ENCODE data around the gene GCHFR. TPM values are rescaled to one million over a fixed set of nuclear protein-coding genes. Genes with fewer than 3 reads are reported as not detected.
A peak's percentile ranks its signal among the peaks of the same experiment; 100 is the strongest.

GCHFR gene
- polyA plus RNA-seq, 4 donors, result 96.7 to 222 (median 147) TPM

DNA sequence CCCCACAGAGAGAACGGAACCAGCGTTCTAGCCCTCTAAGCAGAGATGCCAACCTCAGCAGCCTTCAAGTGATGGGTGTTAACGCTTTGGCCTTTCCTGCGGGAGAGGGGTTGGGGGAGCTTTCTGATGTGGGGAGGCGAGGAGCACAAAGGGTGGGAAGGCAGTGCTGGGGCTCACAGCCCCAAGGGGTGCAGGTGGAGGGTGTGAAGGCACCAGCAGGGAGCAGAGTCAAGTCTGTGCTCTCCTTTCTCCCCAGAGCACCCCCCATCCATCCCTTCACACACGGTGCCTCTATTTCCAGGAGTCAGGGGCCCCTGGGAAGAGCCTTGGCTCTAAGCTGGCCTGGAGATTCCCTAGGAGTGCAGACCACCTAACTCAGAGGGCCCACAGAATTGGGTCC, 10.0 kb downstream of the GCHFR start:
- FAIRE-seq (no peak), DNase-seq (no peak)
- no peak overlapping the region for H3K4me3 ChIP-seq (ENCODE audit: low read depth in 1 of 3, low read length in 3 of 3)
- no peaks in the 10 kb centered on the region for H3K27me3 ChIP-seq (ENCODE audit: control insufficient read depth in 3 of 3, insufficient read depth in 3 of 3, low read length in 3 of 3)
- H3K36me3 ChIP-seq (ENCODE audit: control insufficient read depth in 3 of 3, insufficient read depth in 2 of 3, low read depth in 1 of 3, low read length in 3 of 3), result peaks cover 4 to 87% (median 17%) of the 10 kb centered on the region in 3 donors
- H3K4me1 ChIP-seq (ENCODE audit: control insufficient read depth in 3 of 3, insufficient read depth in 2 of 3, low read depth in 1 of 3, low read length in 2 of 3), result peaks cover 0 to 28% (median 0%) of the 10 kb centered on the region in 3 donors
- no peak overlapping the region for H3K27ac ChIP-seq (ENCODE audit: low read depth in 1 of 3, low read length in 2 of 3)
- H3K9me3 ChIP-seq (ENCODE audit: control insufficient read depth in 2 of 2, insufficient read depth in 1 of 2, low read depth in 1 of 2, low read length in 1 of 2), result no peaks in the 10 kb centered on the region
- WGBS, 3 donors, result 85 to 97% (median 91%) methylated on average over 6 of the region's 6 CpGs

DNA sequence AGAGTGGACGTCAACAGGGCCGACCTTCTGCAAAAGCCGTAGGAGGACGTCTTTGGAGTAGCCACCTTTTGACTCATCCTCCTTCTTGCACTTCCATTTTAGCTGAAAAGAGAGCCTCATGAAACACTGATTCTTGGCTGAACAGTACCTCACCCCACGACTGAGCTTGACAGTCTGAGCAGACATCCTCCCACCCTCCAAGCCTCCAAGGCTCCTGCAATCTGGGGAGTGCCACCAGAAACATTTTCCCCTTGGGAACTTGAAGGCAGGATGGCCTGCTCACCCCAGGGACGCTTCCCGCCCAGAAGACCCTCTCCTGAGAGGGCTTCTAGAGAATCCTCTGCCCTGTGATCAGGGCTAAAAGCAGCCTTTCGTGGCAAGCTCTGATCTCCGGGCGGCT, 11.1 kb downstream of the GCHFR start:
- Histone ChIP-seq H3K9me3 (ENCODE audit: control insufficient read depth in 2 of 2, insufficient read depth in 1 of 2, low read depth in 1 of 2, low read length in 1 of 2) (no peaks in the 10 kb centered on the region), H3K36me3 (ENCODE audit: control insufficient read depth in 3 of 3, insufficient read depth in 2 of 3, low read depth in 1 of 3, low read length in 3 of 3) (peaks cover 8 to 95% (median 17%) of the 10 kb centered on the region in 3 donors)
- DNase-seq, result no peak

DNA sequence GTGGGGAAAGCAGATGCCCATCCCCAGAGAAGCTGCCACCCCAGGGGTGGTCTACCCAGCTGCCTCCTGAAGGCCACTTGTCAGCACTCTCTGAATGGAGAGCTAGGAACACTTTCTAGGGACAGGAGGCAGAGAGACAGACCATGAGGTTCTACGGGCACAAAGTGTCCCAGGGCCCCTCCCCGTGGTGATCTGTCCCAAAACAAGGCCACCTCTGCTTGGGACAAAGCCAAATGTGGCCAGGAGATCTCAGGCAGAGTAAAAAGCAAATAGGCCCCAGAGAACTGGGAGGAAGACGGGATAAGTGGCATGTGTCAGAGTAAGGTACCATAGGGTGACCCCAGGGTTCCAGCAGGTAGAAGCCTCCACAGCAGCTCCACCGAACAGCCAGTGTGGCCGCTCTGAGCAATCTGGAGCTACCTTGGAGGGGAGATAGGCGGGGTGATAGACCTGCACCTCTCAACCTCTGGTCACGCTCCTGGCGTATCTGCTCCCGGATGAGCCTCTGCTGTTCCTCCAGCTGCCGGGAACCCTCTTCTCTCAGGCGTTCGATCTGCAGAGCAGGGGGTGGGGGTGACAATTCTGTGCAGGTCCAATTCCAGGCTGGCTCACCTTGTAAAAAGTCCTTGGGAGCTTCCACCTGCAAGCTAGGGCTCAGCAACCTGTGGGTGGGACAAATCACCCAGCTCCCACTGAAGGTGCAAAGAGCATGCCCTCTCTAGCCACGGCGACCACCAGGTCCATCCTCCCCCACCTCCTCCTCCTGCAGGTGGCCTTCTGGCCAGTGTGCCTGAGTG, 12.1 kb downstream of the GCHFR start:
- H3K27me3 ChIP-seq (ENCODE audit: control insufficient read depth in 3 of 3, insufficient read depth in 3 of 3, low read length in 3 of 3), result no peaks in the 10 kb centered on the region
- H3K9me3 ChIP-seq (ENCODE audit: control insufficient read depth in 2 of 2, insufficient read depth in 1 of 2, low read depth in 1 of 2, low read length in 1 of 2), result no peaks in the 10 kb centered on the region
- no peak for DNase-seq
- H3K4me1 ChIP-seq (ENCODE audit: control insufficient read depth in 3 of 3, insufficient read depth in 2 of 3, low read depth in 1 of 3, low read length in 2 of 3), result peaks cover 0 to 8% (median 0%) of the 10 kb centered on the region in 3 donors
- H3K36me3 ChIP-seq (ENCODE audit: control insufficient read depth in 3 of 3, insufficient read depth in 2 of 3, low read depth in 1 of 3, low read length in 3 of 3), result peaks cover 8 to 93% (median 17%) of the 10 kb centered on the region in 3 donors
- no peak for FAIRE-seq
- H3K4me3 ChIP-seq (ENCODE audit: low read depth in 1 of 3, low read length in 3 of 3), result no peak overlapping the region
- WGBS, 3 donors, result 94 to 97% (median 96%) methylated on average over 14 of the region's 14 CpGs
- no peak overlapping the region for H3K27ac ChIP-seq (ENCODE audit: low read depth in 1 of 3, low read length in 2 of 3)

More for the DNA sequence above, 11.1 kb downstream of the GCHFR start:
- H3K27ac ChIP-seq (ENCODE audit: low read depth in 1 of 3, low read length in 2 of 3), result no peak overlapping the region
- no peaks in the 10 kb centered on the region for H3K27me3 ChIP-seq (ENCODE audit: control insufficient read depth in 3 of 3, insufficient read depth in 3 of 3, low read length in 3 of 3)
- FAIRE-seq, result no peak
- no peak overlapping the region for H3K4me3 ChIP-seq (ENCODE audit: low read depth in 1 of 3, low read length in 3 of 3)
- H3K4me1 ChIP-seq (ENCODE audit: control insufficient read depth in 3 of 3, insufficient read depth in 2 of 3, low read depth in 1 of 3, low read length in 2 of 3), result peaks cover 0 to 17% (median 0%) of the 10 kb centered on the region in 3 donors
- 93 to 98% (median 95%) methylated on average over 10 of the region's 10 CpGs for WGBS, 3 donors

DNA sequence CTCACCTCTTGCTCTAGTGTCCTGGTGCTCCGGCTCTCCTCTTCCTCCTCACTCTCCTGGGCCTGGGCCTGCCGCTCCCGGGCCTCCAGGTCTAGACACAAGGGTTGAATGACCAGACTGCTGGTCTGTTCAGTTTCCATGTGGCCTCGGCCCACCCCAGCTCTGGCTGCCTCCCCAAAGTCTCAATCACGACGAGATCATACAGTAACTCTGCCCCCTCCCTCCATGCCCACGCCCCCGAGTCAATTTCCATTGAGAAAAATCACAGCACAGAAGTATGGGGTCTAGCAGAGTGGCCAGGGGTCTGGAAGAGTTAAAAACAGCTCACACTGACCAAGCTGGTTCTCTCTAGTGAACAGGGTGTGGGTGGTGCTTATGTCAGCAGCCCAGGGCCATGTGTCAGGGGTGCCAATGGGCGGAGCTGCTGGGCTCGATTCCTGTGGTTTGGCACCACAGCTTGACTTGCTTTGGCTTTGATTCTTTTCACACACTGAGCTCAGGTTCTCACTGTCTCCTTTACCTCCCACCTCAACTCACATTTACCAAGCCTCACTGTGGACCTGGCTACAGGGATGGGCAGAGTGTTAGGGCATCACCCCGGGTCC, 12.8 kb downstream of the GCHFR start:
- no peak overlapping the region for H3K27ac ChIP-seq (ENCODE audit: low read depth in 1 of 3, low read length in 2 of 3)
- no peak for DNase-seq
- no peak for FAIRE-seq

DNA sequence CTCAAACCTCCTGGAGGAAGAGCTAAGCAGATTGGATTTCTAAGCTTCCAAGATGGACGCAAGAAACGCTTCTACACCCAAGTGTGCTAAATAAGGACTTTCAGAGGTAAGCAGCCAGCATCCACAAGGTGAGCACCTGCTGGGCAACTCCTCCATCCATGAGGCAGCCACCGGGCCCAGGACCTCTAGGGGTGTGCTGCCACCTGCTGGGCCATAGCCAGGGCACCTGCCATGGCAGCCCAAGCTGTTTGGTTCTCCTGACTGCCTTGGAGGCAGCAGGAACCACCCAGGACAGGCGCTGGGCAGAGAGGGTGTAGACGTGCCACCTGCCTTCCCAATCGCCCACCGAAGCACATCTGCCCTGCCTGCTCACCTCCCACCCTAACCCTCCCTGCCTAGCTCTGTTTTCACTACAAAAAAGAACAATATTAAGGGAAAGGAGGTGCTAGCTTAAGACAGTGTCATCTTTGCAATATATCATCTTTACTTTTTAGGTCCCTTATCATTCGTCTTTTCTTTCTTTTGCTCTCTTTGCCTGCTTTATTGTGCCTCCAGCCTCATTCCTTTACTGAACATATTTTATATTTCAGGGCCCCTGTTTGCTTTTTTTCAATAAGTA, 18.9 kb downstream of the GCHFR start:
- no peak overlapping the region for H3K4me3 ChIP-seq (ENCODE audit: low read depth in 1 of 3, low read length in 3 of 3)
- DNase-seq (peak; percentile 86 to 89), FAIRE-seq (no peak)
- H3K27me3 ChIP-seq (ENCODE audit: control insufficient read depth in 3 of 3, insufficient read depth in 3 of 3, low read length in 3 of 3), result no peaks in the 10 kb centered on the region
- peaks cover 0 to 41% (median 4%) of the 10 kb centered on the region in 3 donors for H3K36me3 ChIP-seq (ENCODE audit: control insufficient read depth in 3 of 3, insufficient read depth in 2 of 3, low read depth in 1 of 3, low read length in 3 of 3)
- peaks cover 0 to 19% (median 7%) of the 10 kb centered on the region in 3 donors for H3K4me1 ChIP-seq (ENCODE audit: control insufficient read depth in 3 of 3, insufficient read depth in 2 of 3, low read depth in 1 of 3, low read length in 2 of 3)
- H3K9me3 ChIP-seq (ENCODE audit: control insufficient read depth in 2 of 2, insufficient read depth in 1 of 2, low read depth in 1 of 2, low read length in 1 of 2), result no peaks in the 10 kb centered on the region
- 12 to 46% (median 28%) methylated on average over 8 of the region's 8 CpGs for WGBS, 3 donors
- H3K27ac ChIP-seq (ENCODE audit: low read depth in 1 of 3, low read length in 2 of 3), result no peak overlapping the region

More for the DNA sequence above, 12.8 kb downstream of the GCHFR start:
- Histone ChIP-seq H3K27me3 (ENCODE audit: control insufficient read depth in 3 of 3, insufficient read depth in 3 of 3, low read length in 3 of 3) (no peaks in the 10 kb centered on the region), H3K4me3 (ENCODE audit: low read depth in 1 of 3, low read length in 3 of 3) (no peak overlapping the region), H3K36me3 (ENCODE audit: control insufficient read depth in 3 of 3, insufficient read depth in 2 of 3, low read depth in 1 of 3, low read length in 3 of 3) (peaks cover 8 to 89% (median 17%) of the 10 kb centered on the region in 3 donors), H3K4me1 (ENCODE audit: control insufficient read depth in 3 of 3, insufficient read depth in 2 of 3, low read depth in 1 of 3, low read length in 2 of 3) (peaks cover 0 to under 1% (median 0%) of the 10 kb centered on the region in 3 donors), H3K9me3 (ENCODE audit: control insufficient read depth in 2 of 2, insufficient read depth in 1 of 2, low read depth in 1 of 2, low read length in 1 of 2) (no peaks in the 10 kb centered on the region)
- WGBS, 3 donors, result 82 to 85% (median 83%) methylated on average over 11 of the region's 11 CpGs

DNA sequence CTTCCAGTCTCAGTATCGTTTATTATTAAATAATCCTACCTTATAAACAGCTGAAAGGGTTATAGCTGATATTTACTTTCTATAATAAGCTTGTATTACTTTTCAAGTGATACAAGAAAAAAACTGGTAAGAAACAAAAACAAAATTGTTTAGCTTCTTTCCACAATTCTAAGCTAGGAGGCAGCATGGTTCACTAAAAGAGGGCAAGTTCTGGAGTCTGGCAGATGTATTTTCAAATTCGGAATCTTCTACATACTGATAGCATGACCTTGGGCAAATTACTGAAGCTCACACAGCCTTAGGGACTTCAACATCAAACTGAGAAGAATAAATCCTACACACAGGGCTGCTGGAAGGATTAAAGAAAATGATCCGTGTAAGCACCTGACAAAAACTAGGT, 21.3 kb downstream of the GCHFR start:
- peak in 1 of 2 donors; percentile 26 for DNase-seq
- 32 to 65% (median 53%) methylated on average over 3 of the region's 3 CpGs for WGBS, 3 donors
- peaks cover 3 to 24% (median 13%) of the 10 kb centered on the region in 3 donors for H3K4me1 ChIP-seq (ENCODE audit: control insufficient read depth in 3 of 3, insufficient read depth in 2 of 3, low read depth in 1 of 3, low read length in 2 of 3)
- peaks cover 0 to 23% (median 0%) of the 10 kb centered on the region in 3 donors for H3K36me3 ChIP-seq (ENCODE audit: control insufficient read depth in 3 of 3, insufficient read depth in 2 of 3, low read depth in 1 of 3, low read length in 3 of 3)
- no peak overlapping the region for H3K4me3 ChIP-seq (ENCODE audit: low read depth in 1 of 3, low read length in 3 of 3)
- H3K9me3 ChIP-seq (ENCODE audit: control insufficient read depth in 2 of 2, insufficient read depth in 1 of 2, low read depth in 1 of 2, low read length in 1 of 2), result no peaks in the 10 kb centered on the region
- peak overlapping the region in 1 of 3 donors; percentile 60 for H3K27ac ChIP-seq (ENCODE audit: low read depth in 1 of 3, low read length in 2 of 3)
- H3K27me3 ChIP-seq (ENCODE audit: control insufficient read depth in 3 of 3, insufficient read depth in 3 of 3, low read length in 3 of 3), result no peaks in the 10 kb centered on the region
- no peak for FAIRE-seq

DNA sequence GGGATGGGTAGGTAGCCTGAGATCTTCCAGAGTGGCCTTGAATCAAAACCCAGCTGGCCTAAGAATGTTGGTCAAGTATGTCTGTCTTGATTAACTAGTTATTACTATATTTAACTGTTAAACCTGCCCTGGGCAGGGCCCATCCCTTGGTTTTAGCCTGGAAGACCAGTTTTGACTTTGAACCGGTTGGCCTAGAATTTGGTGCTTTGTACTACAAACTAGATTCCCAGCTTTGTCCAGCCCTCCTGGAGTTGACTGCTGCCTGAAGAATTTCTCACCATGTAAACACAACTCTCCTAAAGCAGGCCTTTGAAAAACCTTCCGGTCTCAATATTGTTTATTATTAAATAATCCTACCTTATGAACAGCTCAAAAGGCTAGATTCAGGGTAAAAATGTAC, 21.9 kb downstream of the GCHFR start:
- no peaks in the 10 kb centered on the region for H3K9me3 ChIP-seq (ENCODE audit: control insufficient read depth in 2 of 2, insufficient read depth in 1 of 2, low read depth in 1 of 2, low read length in 1 of 2)
- FAIRE-seq, result no peak
- H3K36me3 ChIP-seq (ENCODE audit: control insufficient read depth in 3 of 3, insufficient read depth in 2 of 3, low read depth in 1 of 3, low read length in 3 of 3), result peaks cover 0 to 23% (median 0%) of the 10 kb centered on the region in 3 donors
- no peaks in the 10 kb centered on the region for H3K27me3 ChIP-seq (ENCODE audit: control insufficient read depth in 3 of 3, insufficient read depth in 3 of 3, low read length in 3 of 3)
- H3K4me1 ChIP-seq (ENCODE audit: control insufficient read depth in 3 of 3, insufficient read depth in 2 of 3, low read depth in 1 of 3, low read length in 2 of 3), result peaks cover 3 to 24% (median 13%) of the 10 kb centered on the region in 3 donors
- H3K27ac ChIP-seq (ENCODE audit: low read depth in 1 of 3, low read length in 2 of 3), result peak overlapping the region in 2 of 3 donors; percentile 25 to 60
- WGBS, 3 donors, result 49 to 70% (median 52%) methylated on average over 2 of the region's 2 CpGs
- no peak for DNase-seq
- no peak overlapping the region for H3K4me3 ChIP-seq (ENCODE audit: low read depth in 1 of 3, low read length in 3 of 3)

DNA sequence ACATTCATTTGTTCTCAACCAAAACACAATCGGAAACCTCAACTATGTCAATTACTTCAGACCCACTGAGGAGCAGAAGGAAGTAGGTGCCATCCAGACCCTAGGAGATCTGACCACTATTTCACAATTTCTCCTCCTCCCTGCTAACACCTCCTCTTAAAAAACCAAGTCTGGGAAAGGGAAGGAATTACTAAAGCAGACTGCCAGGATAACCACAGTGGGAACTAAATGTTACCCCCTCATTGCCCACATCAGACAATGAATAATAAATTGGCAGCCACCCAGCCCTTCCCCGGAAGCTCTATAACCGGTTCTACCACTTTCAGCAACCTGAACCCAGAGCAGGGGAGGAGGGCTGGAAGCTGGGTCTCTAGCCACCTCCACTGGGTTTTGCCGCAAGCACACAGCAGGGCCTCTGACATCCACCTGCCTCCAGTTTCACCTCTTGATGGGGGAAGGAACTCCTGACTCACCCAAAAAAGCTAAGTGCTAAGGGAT, 23.5 kb downstream of the GCHFR start:
- Histone ChIP-seq H3K4me1 (ENCODE audit: control insufficient read depth in 3 of 3, insufficient read depth in 2 of 3, low read depth in 1 of 3, low read length in 2 of 3) (peaks cover 3 to 24% (median 13%) of the 10 kb centered on the region in 3 donors), H3K27ac (ENCODE audit: low read depth in 1 of 3, low read length in 2 of 3) (peak overlapping the region; percentile 58 to 94 (median 74)), H3K27me3 (ENCODE audit: control insufficient read depth in 3 of 3, insufficient read depth in 3 of 3, low read length in 3 of 3) (no peaks in the 10 kb centered on the region), H3K4me3 (ENCODE audit: low read depth in 1 of 3, low read length in 3 of 3) (no peak overlapping the region), H3K36me3 (ENCODE audit: control insufficient read depth in 3 of 3, insufficient read depth in 2 of 3, low read depth in 1 of 3, low read length in 3 of 3) (peaks cover 0 to 27% (median 0%) of the 10 kb centered on the region in 3 donors), H3K9me3 (ENCODE audit: control insufficient read depth in 2 of 2, insufficient read depth in 1 of 2, low read depth in 1 of 2, low read length in 1 of 2) (no peaks in the 10 kb centered on the region)
- 2 to 25% (median 10%) methylated on average over 4 of the region's 4 CpGs for WGBS, 3 donors
- peak; percentile 86 to 90 for DNase-seq
- no peak for FAIRE-seq
